GM18511 (cell line): ENCODE data around the gene INPP4B.

Source experiments
- ATAC-seq: cut with Tn5 transposase; IDR thresholded peaks from one replicate; pipeline ENCODE4 v1.9.1; 2021; ENCODE audit warnings: mild to moderate bottlenecking, moderate library complexity; ENCODE audit not compliant: unreplicated experiment

The INPP4B gene

GRCh38 chr4:142741995-142742394, 104.1 kb downstream of the INPP4B start:
- ATAC-seq = no peak

- no peak for ATAC-seq
These were observed 117.9 kb downstream of the INPP4B start for GRCh38 chr4:142728233-142728632.

GRCh38 chr4:142727149-142727548, 119.0 kb downstream of the INPP4B start:
- no peak for ATAC-seq

- no peak for ATAC-seq
These were observed 120.2 kb downstream of the INPP4B start for GRCh38 chr4:142725886-142726285.

GRCh38 chr4:142721187-142721586, 124.9 kb downstream of the INPP4B start:
- ATAC-seq = no peak

- ATAC-seq = no peak
These were observed 126.1 kb downstream of the INPP4B start for GRCh38 chr4:142719854-142720541.

- no peak for ATAC-seq
These were observed 127.1 kb downstream of the INPP4B start for GRCh38 chr4:142718981-142719380.

- ATAC-seq = no peak
These were observed 130.4 kb downstream of the INPP4B start for GRCh38 chr4:142715727-142716126.

- ATAC-seq = no peak
These were observed 132.6 kb downstream of the INPP4B start for GRCh38 chr4:142713282-142714030.

- ATAC-seq = no peak
These were observed 137.9 kb downstream of the INPP4B start for GRCh38 chr4:142708231-142708630.

- ATAC-seq = no peak
These were observed 138.7 kb downstream of the INPP4B start for GRCh38 chr4:142707401-142707800.

- ATAC-seq = no peak
These were observed 139.7 kb downstream of the INPP4B start for GRCh38 chr4:142706381-142706780.

GRCh38 chr4:142705820-142706219, 140.3 kb downstream of the INPP4B start:
- ATAC-seq = no peak

GRCh38 chr4:142703694-142704309, 142.3 kb downstream of the INPP4B start:
- ATAC-seq = no peak

GRCh38 chr4:142701017-142701416, 145.1 kb downstream of the INPP4B start:
- no peak for ATAC-seq

- ATAC-seq = no peak
These were observed 145.6 kb downstream of the INPP4B start for GRCh38 chr4:142700531-142700930.

GRCh38 chr4:142698552-142698951, 147.5 kb downstream of the INPP4B start:
- ATAC-seq = no peak

GRCh38 chr4:142697928-142698327, 148.2 kb downstream of the INPP4B start:
- ATAC-seq = no peak

- no peak for ATAC-seq
These were observed 148.8 kb downstream of the INPP4B start for GRCh38 chr4:142697320-142697719.

- ATAC-seq = no peak
These were observed 149.6 kb downstream of the INPP4B start for GRCh38 chr4:142696334-142697122.
